HG03575 (cell line): Measurements from ENCODE around the gene OR2F1.

Experiments used
- ATAC-seq: cut with Tn5 transposase; IDR thresholded peaks from one replicate; pipeline ENCODE4 v1.9.1; 2021; ENCODE audit not compliant: unreplicated experiment, insufficient number of reproducible peaks, low FRiP score; ENCODE audit errors: extremely low read depth

The OR2F1 gene

GRCh38 chr7:143948733-143949132, 5.9 kb upstream of the OR2F1 start:
- no peak for ATAC-seq

GRCh38 chr7:143953421-143953820, 1.2 kb upstream of the OR2F1 start:
- no peak for ATAC-seq

- no peak for ATAC-seq
Measured at GRCh38 chr7:143954135-143954534, 509 bp upstream of the OR2F1 start.

- ATAC-seq = no peak
Measured at GRCh38 chr7:143958781-143959180, 4.1 kb downstream of the OR2F1 start.

GRCh38 chr7:143960813-143961610, 6.4 kb downstream of the OR2F1 start:
- no peak for ATAC-seq

- no peak for ATAC-seq
Measured at GRCh38 chr7:143965280-143965679, 10.6 kb downstream of the OR2F1 start.

- no peak for ATAC-seq
Measured at GRCh38 chr7:143967398-143967797, 12.8 kb downstream of the OR2F1 start.

GRCh38 chr7:143973870-143974416, 19.3 kb downstream of the OR2F1 start:
- no peak for ATAC-seq

GRCh38 chr7:143974459-143974858, 19.8 kb downstream of the OR2F1 start:
- no peak for ATAC-seq

GRCh38 chr7:143975617-143976016, 21.0 kb downstream of the OR2F1 start:
- ATAC-seq = no peak

GRCh38 chr7:143978585-143978984, 23.9 kb downstream of the OR2F1 start:
- no peak for ATAC-seq

GRCh38 chr7:143979359-143979758, 24.7 kb downstream of the OR2F1 start:
- no peak for ATAC-seq

GRCh38 chr7:143979998-143980397, 25.4 kb downstream of the OR2F1 start:
- ATAC-seq = no peak

GRCh38 chr7:143980746-143981510, 26.3 kb downstream of the OR2F1 start:
- ATAC-seq = no peak

GRCh38 chr7:143983960-143984359, 29.3 kb downstream of the OR2F1 start:
- no peak for ATAC-seq

- peak; percentile 45 for ATAC-seq
Measured at GRCh38 chr7:143987513-143987912, 32.9 kb downstream of the OR2F1 start.

GRCh38 chr7:143988976-143989745, 34.5 kb downstream of the OR2F1 start:
- no peak for ATAC-seq

- ATAC-seq = no peak
Measured at GRCh38 chr7:143992670-143993069, 38.0 kb downstream of the OR2F1 start.

- ATAC-seq = no peak
Measured at GRCh38 chr7:143993924-143994323, 39.3 kb downstream of the OR2F1 start.
